ENCODE results near the gene ARHGEF17. TPM values are rescaled to one million over a fixed set of nuclear protein-coding genes. Genes with fewer than 3 reads are reported as not detected.

ARHGEF17 gene
- total and polyA plus RNA-seq, 2 of the 13 experiments (the other 11 are each of a cell fraction or from before 2014, with no cell fraction given): 10.7 to 28.8 TPM

GRCh38 chr11:73413256-73413655 is 105.2 kb downstream of the ARHGEF17 start (continued):
- TF ChIP-seq LRRFIP1 (CRISPR knock-in tag; conservative IDR thresholded peaks at IDR 0.05) (no peak), HOMEZ (CRISPR knock-in tag; IDR thresholded peaks at IDR 0.05; ENCODE audit: low read depth) (no peak)

- no peak for DNase-seq (ENCODE audit: low spot score)
- H2AFZ ChIP-seq (ENCODE audit: low read length): no peak overlapping the region
- BruUV-seq (replicated peaks): no TSS peak
- 87% methylated on average over 1 of the region's 1 CpG for WGBS (ENCODE audit: low lambda C conversion rate)
- ChIA-PET POLR2A (no interaction called here), CTCF (ENCODE audit: low intra/inter-chr PET ratio, low total read pairs) (no interaction called here)
- TF ChIP-seq ZNF318 (CRISPR knock-in tag; IDR thresholded peaks at IDR 0.05) (no peak), ZNF362 (CRISPR knock-in tag; IDR thresholded peaks at IDR 0.05; ENCODE audit: borderline replicate concordance) (no peak), ZBTB37 (CRISPR knock-in tag; IDR thresholded peaks at IDR 0.05) (no peak)
- H3K9me3 ChIP-seq (ENCODE audit: low read length): no peaks in the 10 kb centered on the region
- no peak for ATAC-seq
- H3K4me2 ChIP-seq (ENCODE audit: low read depth, low read length): no peak overlapping the region
- no peaks in the 10 kb centered on the region for H3K79me2 ChIP-seq (ENCODE audit: insufficient read depth, low read length)
- H3K27me3 ChIP-seq (ENCODE audit: control insufficient read depth in 1 of 2, insufficient read depth in 2 of 2, low read length in 2 of 2): no peaks in the 10 kb centered on the region
- in situ Hi-C loops (cut with HindIII; ENCODE audit: extremely low pct_ligation_motif_present, low pct_unique_long_range_greater_than_20kb): no loop called here
- peaks cover 27% of the 10 kb centered on the region for H3K4me1 ChIP-seq (ENCODE audit: insufficient read depth, low read length)
- no peaks in the 10 kb centered on the region for H4K20me1 ChIP-seq (ENCODE audit: insufficient read depth, low read length)
- H3K4me3 ChIP-seq (replicated peaks in 1 of 3; ENCODE audit: insufficient read depth in 1 of 3, low read depth in 2 of 3, low read length in 3 of 3): no peak overlapping the region
- FAIRE-seq: no peak
- intact Hi-C loops (cut with micrococcal nuclease; ENCODE audit: unreplicated experiment): loop anchor here (5.0 kb wide), 1 partner anchor 517 kb away; no protein-coding TSS in a partner anchor
- H3K27ac ChIP-seq (ENCODE audit: extremely low read length, insufficient read depth, low read length): no peak overlapping the region
- no peak overlapping the region for H3K9ac ChIP-seq (ENCODE audit: insufficient read depth, low read depth, low read length)
- peaks cover 5 to 8% of the 10 kb centered on the region in 2 experiments; a peak in 4 of 5 replicates for H3K36me3 ChIP-seq (replicated peaks in 1 of 2; ENCODE audit: control insufficient read depth in 1 of 2, insufficient read depth in 2 of 2, low read length in 2 of 2)
Measured at GRCh38 chr11:73414977-73415651, 107.0 kb downstream of the ARHGEF17 start.

Data from HepG2 (cell line).